Thyroid gland (tissue), 4 donors: ENCODE data around the gene PLA2G4A. TPM values are rescaled to one million over a fixed set of nuclear protein-coding genes. Genes with fewer than 3 reads are reported as not detected.
"Not testable (repeated sequence)": the region's sequence is repeated elsewhere in the genome, so short reads cannot be mapped to it uniquely, and the experiment has no call there.

Source experiments
- DNase-seq, 2 donors: peaks; one replicate each; pipeline ENCODE4 v3.0.0-alpha.2; 2019
- H3K27ac ChIP-seq, 3 donors: fragments of 200-600 bp; sonication (generic); 1 replicate in 2 of 3; 2 replicates in 1 of 3; pipeline ENCODE4 v1.5.1; 2016 to 2019; ENCODE audit warnings: mild to moderate bottlenecking in 1 of 3, moderate library complexity in 1 of 3
- H3K27me3 ChIP-seq: fragments of 200-600 bp; sonication (generic); one replicate; pipeline ENCODE4 v1.5.1; 2019
- H3K36me3 ChIP-seq, 2 donors: fragments of 200-600 bp; sonication (generic); one replicate each; pipeline ENCODE4 v1.5.1; 2016 to 2019
- H3K4me1 ChIP-seq, 2 donors: fragments of 200-600 bp; sonication (generic); one replicate each; pipeline ENCODE4 v1.5.1; 2017 to 2019
- H3K4me3 ChIP-seq, 3 donors: fragments of 200-600 bp; sonication (generic); replicated peaks in 1 of 3; 1 replicate in 2 of 3; 2 replicates in 1 of 3; pipeline ENCODE4 v1.5.1; 2016; ENCODE audit warnings: mild to moderate bottlenecking in 1 of 3
- H3K9me3 ChIP-seq: fragments of 200-600 bp; sonication (generic); one replicate; pipeline ENCODE4 v1.5.1; 2017
- CTCF ChIP-seq, 6 experiments: fragments of 200-600 bp in 3 of 6; fragments of 450-650 bp in 3 of 6; sonication (generic) in 3 of 6; IDR thresholded peaks; one replicate each; pipeline ENCODE4 v1.5.1; 2016 to 2019; ENCODE audit warnings: antibody characterized with exemption in 6 of 6, mild to moderate bottlenecking in 2 of 6, inconsistent platforms in 1 of 6, moderate library complexity in 1 of 6
- POLR2A ChIP-seq, 2 donors: fragments of 450-650 bp; IDR thresholded peaks; one replicate each; pipeline ENCODE4 v1.6.1; 2017; ENCODE audit warnings: antibody characterized with exemption in 2 of 2, mild to moderate bottlenecking in 2 of 2, moderate library complexity in 1 of 2
- WGBS, 2 donors: methylation state at CpG; one replicate each; pipeline ENCODE4 v1.1.5; 2017; 5-methylcytosine and 5-hydroxymethylcytosine counted together
- intact Hi-C: fragments of 100-400 bp; cut with DNase I; formaldehyde crosslinking; loops from one replicate; pipeline ENCODE4 v1.15.1; 2023
- total RNA-seq, 4 donors: library from RNA; depleted of rRNA; stranded (reverse); fragments of >200 nt; gene quantifications; one replicate each; pipeline ENCODE4 v1.2.3, GENCODE V29; 2016

The PLA2G4A gene
- total RNA-seq, 4 donors from 2014 or later: 3.4 to 6.4 (median 5.2) TPM

- TF ChIP-seq POLR2A (IDR thresholded peaks at IDR 0.05): no peak
- TF ChIP-seq CTCF (IDR thresholded peaks at IDR 0.05): no peak
- no peaks in the 10 kb centered on the region for H3K36me3 ChIP-seq
- H3K9me3 ChIP-seq: no peaks in the 10 kb centered on the region
- DNase-seq: no peak
- H3K4me3 ChIP-seq: no peak overlapping the region
- no peak overlapping the region for H3K27ac ChIP-seq
- H3K27me3 ChIP-seq: no peaks in the 10 kb centered on the region
- H3K4me1 ChIP-seq: no peaks in the 10 kb centered on the region
- 70 to 84% methylated on average over 7 of the region's 7 CpGs for WGBS, 2 donors
- intact Hi-C loops: no loop called here
These were observed 74.8 kb downstream of the PLA2G4A start for GRCh38 chr1:186903374-186904136.

GRCh38 chr1:186904361-186904760 is 75.6 kb downstream of the PLA2G4A start:
- no peaks in the 10 kb centered on the region for H3K36me3 ChIP-seq
- intact Hi-C loops: no loop called here
- no peak for DNase-seq
- H3K9me3 ChIP-seq: no peaks in the 10 kb centered on the region
- no peaks in the 10 kb centered on the region for H3K27me3 ChIP-seq
- no peak for TF ChIP-seq CTCF (IDR thresholded peaks at IDR 0.05)
- no peak for TF ChIP-seq POLR2A (IDR thresholded peaks at IDR 0.05)
- no peaks in the 10 kb centered on the region for H3K4me1 ChIP-seq
- WGBS, 2 donors: 64 to 85% methylated on average over 3 of the region's 3 CpGs
- no peak overlapping the region for H3K27ac ChIP-seq
- H3K4me3 ChIP-seq: no peak overlapping the region

GRCh38 chr1:186905561-186905960 is 76.8 kb downstream of the PLA2G4A start:
- WGBS, 2 donors: 73 to 77% methylated on average over 1 of the region's 1 CpG
- Histone ChIP-seq H3K27me3 (no peaks in the 10 kb centered on the region), H3K9me3 (no peaks in the 10 kb centered on the region), H3K4me1 (no peaks in the 10 kb centered on the region), H3K36me3 (no peaks in the 10 kb centered on the region), H3K4me3 (no peak overlapping the region), H3K27ac (no peak overlapping the region)
- intact Hi-C loops: no loop called here
- no peak for TF ChIP-seq CTCF (IDR thresholded peaks at IDR 0.05)
- TF ChIP-seq POLR2A (IDR thresholded peaks at IDR 0.05): no peak
- DNase-seq: no peak

GRCh38 chr1:186915555-186915954 is 86.8 kb downstream of the PLA2G4A start:
- Histone ChIP-seq H3K36me3 (no peaks in the 10 kb centered on the region), H3K27me3 (no peaks in the 10 kb centered on the region), H3K4me1 (no peaks in the 10 kb centered on the region), H3K9me3 (no peaks in the 10 kb centered on the region), H3K4me3 (no peak overlapping the region), H3K27ac (no peak overlapping the region)
- no peak for DNase-seq
- intact Hi-C loops: no loop called here
- WGBS, 2 donors: 76 to 86% methylated on average over 4 of the region's 4 CpGs
- TF ChIP-seq POLR2A (IDR thresholded peaks at IDR 0.05) (no peak), CTCF (IDR thresholded peaks at IDR 0.05) (no peak)

- DNase-seq, H3K9me3 ChIP-seq, H3K36me3 ChIP-seq, intact Hi-C loops, H3K27me3 ChIP-seq, H3K27ac ChIP-seq, H3K4me1 ChIP-seq, H3K4me3 ChIP-seq: not testable (repeated sequence)
- peak in 1 of 6 experiments; percentile 19 for TF ChIP-seq CTCF (IDR thresholded peaks at IDR 0.05)
- 74 to 82% methylated on average over 14 of the region's 14 CpGs for WGBS, 2 donors
These were observed 88.5 kb downstream of the PLA2G4A start for GRCh38 chr1:186917106-186917786.

- WGBS, 2 donors: 94 to 96% methylated on average over 5 of the region's 5 CpGs
- H3K4me3 ChIP-seq, H3K27me3 ChIP-seq, H3K9me3 ChIP-seq, intact Hi-C loops, H3K36me3 ChIP-seq, DNase-seq, H3K27ac ChIP-seq, H3K4me1 ChIP-seq: not testable (repeated sequence)
These were observed 92.6 kb downstream of the PLA2G4A start for GRCh38 chr1:186921386-186921785.

- H3K4me1 ChIP-seq, H3K9me3 ChIP-seq, H3K27me3 ChIP-seq, intact Hi-C loops, DNase-seq, H3K4me3 ChIP-seq, H3K27ac ChIP-seq, H3K36me3 ChIP-seq: not testable (repeated sequence)
- 68 to 70% methylated on average over 4 of the region's 4 CpGs for WGBS, 2 donors
These were observed 94.1 kb downstream of the PLA2G4A start for GRCh38 chr1:186922814-186923213.
